ENCODE measurements around the gene OSBPL6. TPM values are rescaled to one million over a fixed set of nuclear protein-coding genes. Genes with fewer than 3 reads are reported as not detected.

OSBPL6 gene
- total RNA-seq, 1 experiment from 2014 or later: 4.6 TPM

GRCh38 chr2:178363252-178363651 is 168.9 kb downstream of the OSBPL6 start:
- TF ChIP-seq CTCF (conservative IDR thresholded peaks at IDR 0.05): no peak
- no peak overlapping the region for H2BK12ac ChIP-seq (ENCODE audit: insufficient read length, low read depth, low read length)
- no peak for DNase-seq
- no peak overlapping the region for H3T11ph ChIP-seq (ENCODE audit: low read length)
- no peaks in the 10 kb centered on the region for H3K79me2 ChIP-seq (ENCODE audit: insufficient read depth, low read length)
- Mint-ChIP-seq H3K27me3 (ENCODE audit: low read depth) (no peaks in the 10 kb centered on the region), H3K27ac (no peak overlapping the region), H3K9me3 (peaks cover 5% of the 10 kb centered on the region in 2 experiments; a peak in 2 of 5 replicates), H3K4me3 (no peak overlapping the region), H3K36me3 (ENCODE audit: insufficient read depth in 1 of 3, low read depth in 3 of 3) (no peaks in the 10 kb centered on the region), H3K4me1 (peaks cover 5% of the 10 kb centered on the region in 2 experiments; a peak in 2 of 4 replicates)
- no peaks in the 10 kb centered on the region for H3K9me3 ChIP-seq (ENCODE audit: control insufficient read depth, low read depth, low read length)
- no peak overlapping the region for H2AFZ ChIP-seq (ENCODE audit: low read length)
- H3K14ac ChIP-seq (ENCODE audit: insufficient read depth, low read length): no peak overlapping the region
- H4K20me1 ChIP-seq (ENCODE audit: control insufficient read depth, insufficient read depth, insufficient read length): no peaks in the 10 kb centered on the region
- no peak overlapping the region for H3K9ac ChIP-seq (ENCODE audit: extremely low read depth, insufficient read length, low read length)
- H3K27ac ChIP-seq (ENCODE audit: insufficient read length, low read depth, low read length): no peak overlapping the region
- H2BK15ac ChIP-seq (ENCODE audit: low read depth, low read length): no peak overlapping the region
- no peaks in the 10 kb centered on the region for H3K4me1 ChIP-seq (ENCODE audit: insufficient read depth, low read length)
- H4K5ac ChIP-seq (ENCODE audit: insufficient read length, low read depth, low read length): no peak overlapping the region
- no peak overlapping the region for H2AK5ac ChIP-seq (ENCODE audit: insufficient read length, low read length)
- H3K79me1 ChIP-seq (ENCODE audit: insufficient read depth, low read depth, low read length, poor library complexity, severe bottlenecking): no peaks in the 10 kb centered on the region
- H3K27me3 ChIP-seq (ENCODE audit: insufficient read depth, low read length): no peaks in the 10 kb centered on the region
- H3K4ac ChIP-seq (ENCODE audit: low read depth, low read length): no peak overlapping the region
- H3K56ac ChIP-seq (ENCODE audit: insufficient read length, low read depth, low read length): no peak overlapping the region
- no peak overlapping the region for H2BK5ac ChIP-seq (ENCODE audit: insufficient read length, low read length)
- no peak overlapping the region for H2BK120ac ChIP-seq (ENCODE audit: low read depth, low read length, poor library complexity, severe bottlenecking)
- H2BK20ac ChIP-seq (ENCODE audit: low read depth, low read length, poor library complexity, severe bottlenecking): no peak overlapping the region
- no peaks in the 10 kb centered on the region for H3K23me2 ChIP-seq (ENCODE audit: insufficient read length, low read depth, low read length, poor library complexity, severe bottlenecking)
- H3K23ac ChIP-seq (ENCODE audit: insufficient read length, low read depth, low read length): no peak overlapping the region
- H4K8ac ChIP-seq (replicated peaks; ENCODE audit: insufficient read length, low read depth, low read length): no peak overlapping the region
- no CpG with 5 or more reads among the region's 7 CpGs for WGBS (ENCODE audit: extremely low coverage, insufficient read length, low lambda C conversion rate)
- H3K18ac ChIP-seq (ENCODE audit: insufficient read length, low read depth, low read length): no peak overlapping the region
- H4K91ac ChIP-seq (ENCODE audit: insufficient read length, low read depth, low read length): no peak overlapping the region
- H3K4me2 ChIP-seq (ENCODE audit: insufficient read depth, insufficient read length, low read length): no peak overlapping the region

Measured in H9 (cell line).